ENCODE measurements around the gene POLN. TPM values are rescaled to one million over a fixed set of nuclear protein-coding genes. Genes with fewer than 3 reads are reported as not detected.

Gene POLN
- total RNA-seq, 2 experiments from 2014 or later, result 4.0 to 4.4 TPM

DNA sequence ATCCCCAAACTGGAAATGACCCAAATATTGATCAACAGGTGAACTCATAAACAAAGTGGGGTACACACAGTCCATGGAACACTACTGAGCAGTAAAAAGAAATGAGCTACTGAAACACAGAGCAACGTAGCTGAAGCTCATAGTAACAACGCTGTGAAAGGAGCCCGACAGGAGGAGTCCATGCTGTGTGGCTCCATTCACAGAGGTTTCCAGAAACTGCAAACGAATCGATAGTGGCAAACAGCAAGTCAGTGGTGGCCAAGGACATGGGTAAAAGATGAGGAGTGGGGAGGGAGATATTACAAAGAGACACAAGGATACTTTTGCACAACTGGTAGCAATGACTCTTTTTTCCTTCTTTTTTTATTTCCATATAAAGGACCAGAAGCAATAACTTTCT lies 90.4 kb downstream of the POLN start:
- Histone ChIP-seq H2AFZ (ENCODE audit: low read length) (no peak overlapping the region), H3K4me1 (ENCODE audit: insufficient read depth, low read length, poor library complexity, severe bottlenecking) (no peaks in the 10 kb centered on the region), H3K9me2 (ENCODE audit: insufficient read depth, low read length) (no peaks in the 10 kb centered on the region), H3K79me2 (ENCODE audit: insufficient read depth, low read depth, low read length) (no peaks in the 10 kb centered on the region), H3K4me3 (ENCODE audit: low read depth, low read length, poor library complexity, severe bottlenecking) (no peak overlapping the region), H3K27ac (ENCODE audit: low read depth, low read length, poor library complexity, severe bottlenecking) (no peak overlapping the region), H3K36me3 (ENCODE audit: insufficient read depth, low read length) (no peaks in the 10 kb centered on the region), H3K4me2 (ENCODE audit: low read length) (no peak overlapping the region), H3K9me3 (ENCODE audit: low read length) (peaks cover 4% of the 10 kb centered on the region; the same call in 1 of the 2 replicates), H4K20me1 (ENCODE audit: insufficient read depth, low read length) (no peaks in the 10 kb centered on the region)
- BruUV-seq (replicated peaks), result no TSS peak
- intact Hi-C loops (cut with micrococcal nuclease; ENCODE audit: unreplicated experiment), result no loop called here
- TF ChIP-seq EZH2phosphoT487 (IDR thresholded peaks at IDR 0.05; ENCODE audit: borderline replicate concordance, low read depth, low read length), result no peak
- TF ChIP-seq, protein P1, sequence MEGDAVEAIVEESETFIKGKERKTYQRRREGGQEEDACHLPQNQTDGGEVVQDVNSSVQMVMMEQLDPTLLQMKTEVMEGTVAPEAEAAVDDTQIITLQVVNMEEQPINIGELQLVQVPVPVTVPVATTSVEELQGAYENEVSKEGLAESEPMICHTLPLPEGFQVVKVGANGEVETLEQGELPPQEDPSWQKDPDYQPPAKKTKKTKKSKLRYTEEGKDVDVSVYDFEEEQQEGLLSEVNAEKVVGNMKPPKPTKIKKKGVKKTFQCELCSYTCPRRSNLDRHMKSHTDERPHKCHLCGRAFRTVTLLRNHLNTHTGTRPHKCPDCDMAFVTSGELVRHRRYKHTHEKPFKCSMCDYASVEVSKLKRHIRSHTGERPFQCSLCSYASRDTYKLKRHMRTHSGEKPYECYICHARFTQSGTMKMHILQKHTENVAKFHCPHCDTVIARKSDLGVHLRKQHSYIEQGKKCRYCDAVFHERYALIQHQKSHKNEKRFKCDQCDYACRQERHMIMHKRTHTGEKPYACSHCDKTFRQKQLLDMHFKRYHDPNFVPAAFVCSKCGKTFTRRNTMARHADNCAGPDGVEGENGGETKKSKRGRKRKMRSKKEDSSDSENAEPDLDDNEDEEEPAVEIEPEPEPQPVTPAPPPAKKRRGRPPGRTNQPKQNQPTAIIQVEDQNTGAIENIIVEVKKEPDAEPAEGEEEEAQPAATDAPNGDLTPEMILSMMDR (conservative IDR thresholded peaks at IDR 0.05; ENCODE audit: low read length), result no peak
- DNase-seq (ENCODE audit: low spot score), result no peak
- POLR2A ChIA-PET, result interaction anchor here (0.6 to 1.6 kb wide), 4 partner anchors 9 to 182 kb away, joined by 3 to 4 read pairs (median 4); no protein-coding TSS in a partner anchor
- CTCF ChIA-PET (ENCODE audit: unreplicated experiment), result no interaction called here

DNA sequence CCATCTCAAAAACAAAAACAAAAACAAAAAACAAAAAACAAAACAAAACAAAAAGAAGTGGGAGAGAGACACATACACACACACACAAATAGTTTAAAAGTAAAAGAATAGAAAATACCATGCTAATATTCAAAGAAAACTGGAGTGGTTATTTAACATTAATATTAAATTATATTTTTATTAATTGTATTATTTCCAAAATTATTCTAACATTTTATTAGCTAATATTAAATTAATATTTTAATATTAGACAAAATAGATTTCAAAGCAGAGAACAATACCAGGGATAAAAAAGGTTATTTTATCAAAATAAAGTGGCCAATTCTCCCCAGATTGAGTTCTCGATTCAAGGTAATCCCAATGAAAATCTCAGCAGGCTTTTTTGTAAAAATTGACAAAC lies 91.8 kb downstream of the POLN start:
- ChIA-PET CTCF (ENCODE audit: unreplicated experiment) (no interaction called here), POLR2A (no interaction called here)
- Histone ChIP-seq H4K20me1 (ENCODE audit: insufficient read depth, low read length) (no peaks in the 10 kb centered on the region), H3K4me1 (ENCODE audit: insufficient read depth, low read length, poor library complexity, severe bottlenecking) (no peaks in the 10 kb centered on the region), H3K9me2 (ENCODE audit: insufficient read depth, low read length) (no peaks in the 10 kb centered on the region), H3K9me3 (ENCODE audit: low read length) (peaks cover 4% of the 10 kb centered on the region; the same call in 1 of the 2 replicates), H3K79me2 (ENCODE audit: insufficient read depth, low read depth, low read length) (no peaks in the 10 kb centered on the region), H3K4me3 (ENCODE audit: low read depth, low read length, poor library complexity, severe bottlenecking) (no peak overlapping the region), H3K4me2 (ENCODE audit: low read length) (no peak overlapping the region), H3K27ac (ENCODE audit: low read depth, low read length, poor library complexity, severe bottlenecking) (no peak overlapping the region), H3K36me3 (ENCODE audit: insufficient read depth, low read length) (no peaks in the 10 kb centered on the region), H2AFZ (ENCODE audit: low read length) (no peak overlapping the region)
- intact Hi-C loops (cut with micrococcal nuclease; ENCODE audit: unreplicated experiment), result no loop called here
- TF ChIP-seq, protein P1 (conservative IDR thresholded peaks at IDR 0.05; ENCODE audit: low read length), result no peak
- TF ChIP-seq EZH2phosphoT487 (IDR thresholded peaks at IDR 0.05; ENCODE audit: borderline replicate concordance, low read depth, low read length), result no peak
- DNase-seq (ENCODE audit: low spot score), result no peak
- no TSS peak for BruUV-seq (replicated peaks)

GRCh38 chr4:2142630-2143427 lies 99.1 kb downstream of the POLN start:
- Histone ChIP-seq H3K79me2 (ENCODE audit: insufficient read depth, low read depth, low read length) (no peaks in the 10 kb centered on the region), H3K9me3 (ENCODE audit: low read length) (no peaks in the 10 kb centered on the region), H3K4me2 (ENCODE audit: low read length) (no peak overlapping the region), H3K4me1 (ENCODE audit: insufficient read depth, low read length, poor library complexity, severe bottlenecking) (no peaks in the 10 kb centered on the region), H3K9me2 (ENCODE audit: insufficient read depth, low read length) (no peaks in the 10 kb centered on the region), H2AFZ (ENCODE audit: low read length) (no peak overlapping the region), H4K20me1 (ENCODE audit: insufficient read depth, low read length) (no peaks in the 10 kb centered on the region), H3K27ac (ENCODE audit: low read depth, low read length, poor library complexity, severe bottlenecking) (no peak overlapping the region), H3K4me3 (ENCODE audit: low read depth, low read length, poor library complexity, severe bottlenecking) (no peak overlapping the region), H3K36me3 (ENCODE audit: insufficient read depth, low read length) (no peaks in the 10 kb centered on the region)
- intact Hi-C loops (cut with micrococcal nuclease; ENCODE audit: unreplicated experiment), result no loop called here
- no peak for DNase-seq (ENCODE audit: low spot score)
- no TSS peak for BruUV-seq (replicated peaks)
- no peak for TF ChIP-seq EZH2phosphoT487 (IDR thresholded peaks at IDR 0.05; ENCODE audit: borderline replicate concordance, low read depth, low read length)
- TF ChIP-seq, protein P1 (conservative IDR thresholded peaks at IDR 0.05; ENCODE audit: low read length), result no peak
- CTCF ChIA-PET (ENCODE audit: unreplicated experiment), result no interaction called here
- POLR2A ChIA-PET, result interaction anchor here (0.6 to 0.8 kb wide), 2 partner anchors 9 to 998 kb away, joined by 3 to 4 read pairs; no protein-coding TSS in a partner anchor

All from OCI-LY7 (cell line).